ENCODE measurements around the gene TFF2.

Gene TFF2

DNA sequence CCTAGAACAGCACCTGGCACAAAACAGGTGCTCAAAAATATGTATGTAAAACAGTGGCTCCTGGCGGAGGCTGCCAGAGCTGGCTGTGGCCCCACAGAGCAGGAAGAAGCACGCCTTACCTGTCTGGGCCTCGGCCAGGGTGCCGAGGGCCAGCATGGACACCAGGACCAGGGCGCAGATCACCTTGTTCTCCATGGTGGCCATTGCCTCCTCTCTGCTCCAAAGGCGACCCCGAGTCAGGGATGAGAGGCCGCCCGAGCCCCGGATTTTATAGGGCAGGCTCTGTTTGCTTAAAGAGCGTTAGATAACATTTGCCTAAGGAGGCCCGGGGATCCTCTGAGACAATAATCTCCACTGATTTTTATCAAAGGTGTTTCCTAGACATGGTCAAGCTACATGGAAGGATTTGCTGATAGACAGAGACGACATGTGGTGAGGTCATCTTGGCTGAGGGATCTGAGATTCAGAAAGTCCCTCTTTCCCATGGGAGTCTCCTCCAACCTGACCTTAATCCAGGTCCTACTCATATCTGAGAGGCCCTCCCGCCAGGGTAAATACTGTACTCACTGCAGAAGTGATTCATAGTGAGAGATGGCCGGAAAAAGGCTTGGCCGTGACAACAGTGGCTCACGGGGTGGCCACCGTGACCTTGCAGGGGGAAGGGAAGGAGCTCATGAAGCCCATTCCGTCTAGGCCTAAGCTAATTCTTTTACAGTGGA is 15.7 kb upstream of the TFF2 start, which contains the start of gene TFF1:
TFF1 (minus strand) TSS at position 244 of the 719 bp plus-strand sequence; CDS start at position 204, 40 bp downstream.
- DNase-seq (ENCODE audit: low read depth in 4 of 4, low spot score in 1 of 4): no peak

DNA sequence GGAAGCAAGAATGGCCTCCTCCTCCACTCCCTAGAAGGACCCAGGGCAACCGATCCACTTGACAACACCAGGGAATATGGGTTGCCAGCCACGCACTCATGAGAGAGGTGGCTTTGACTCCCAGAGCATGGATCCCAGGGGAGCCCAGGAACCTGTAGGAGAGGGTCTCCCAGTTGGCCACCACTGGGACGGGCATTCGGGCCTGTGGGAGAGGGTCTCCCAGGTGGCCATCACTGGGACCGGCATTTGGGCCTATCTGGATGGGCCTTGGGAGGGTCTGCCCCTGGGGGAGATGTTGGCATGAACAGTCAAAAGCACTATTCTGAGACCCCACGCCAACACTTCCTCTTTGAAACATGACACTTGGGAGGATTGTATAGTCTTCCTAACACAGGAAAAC is 15.0 kb upstream of the TFF2 start:
- DNase-seq (ENCODE audit: low read depth in 4 of 4, low spot score in 1 of 4): no peak

DNA sequence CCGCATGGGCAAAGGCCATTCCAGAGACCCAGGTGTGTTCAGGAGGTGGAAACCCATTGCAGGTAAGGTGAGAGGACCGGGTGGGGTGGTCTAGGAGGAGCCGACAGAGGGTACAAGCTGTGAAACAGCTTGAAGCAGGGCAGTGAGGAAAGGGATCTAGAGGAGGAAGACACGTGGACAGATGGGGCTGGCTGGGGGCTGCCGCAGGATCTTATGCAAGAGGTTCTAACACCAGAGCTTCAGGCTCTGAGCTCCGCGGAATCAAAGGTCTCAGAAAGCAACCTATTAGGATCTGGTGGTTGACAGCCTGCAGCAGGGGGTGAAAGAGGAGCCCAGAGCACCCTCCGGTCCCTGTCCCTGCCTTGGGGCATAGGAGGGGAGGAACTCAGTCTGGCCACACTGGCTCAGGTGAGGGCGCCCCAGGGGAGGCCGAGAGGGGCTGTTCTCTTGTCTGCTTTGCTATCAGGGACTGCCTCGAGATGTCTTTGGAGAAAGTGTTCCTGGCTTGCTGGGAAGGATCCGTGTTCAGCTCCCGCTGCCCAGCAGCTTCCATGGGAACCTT is 13.6 kb upstream of the TFF2 start:
- DNase-seq (ENCODE audit: low read depth in 4 of 4, low spot score in 1 of 4): no peak

DNA sequence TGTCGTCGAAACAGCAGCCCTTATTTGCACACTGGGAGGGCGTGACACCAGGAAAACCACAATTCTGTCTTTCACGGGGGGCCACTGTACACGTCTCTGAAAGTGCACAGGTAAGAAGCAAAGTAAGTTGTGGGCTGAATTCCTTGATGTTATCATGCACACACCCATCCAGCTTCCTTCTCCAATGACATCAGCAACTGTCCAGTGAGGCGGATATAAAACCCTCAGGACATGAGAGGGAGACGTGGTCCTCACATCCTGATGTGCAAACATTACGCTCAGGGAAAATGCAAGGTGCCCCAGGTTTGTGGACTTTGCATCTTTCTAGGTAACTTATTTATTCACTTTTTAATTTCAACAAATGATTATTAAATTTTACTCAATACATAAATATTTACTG is 12.5 kb upstream of the TFF2 start:
- no peak for DNase-seq (ENCODE audit: low read depth in 4 of 4, low spot score in 1 of 4)

DNA sequence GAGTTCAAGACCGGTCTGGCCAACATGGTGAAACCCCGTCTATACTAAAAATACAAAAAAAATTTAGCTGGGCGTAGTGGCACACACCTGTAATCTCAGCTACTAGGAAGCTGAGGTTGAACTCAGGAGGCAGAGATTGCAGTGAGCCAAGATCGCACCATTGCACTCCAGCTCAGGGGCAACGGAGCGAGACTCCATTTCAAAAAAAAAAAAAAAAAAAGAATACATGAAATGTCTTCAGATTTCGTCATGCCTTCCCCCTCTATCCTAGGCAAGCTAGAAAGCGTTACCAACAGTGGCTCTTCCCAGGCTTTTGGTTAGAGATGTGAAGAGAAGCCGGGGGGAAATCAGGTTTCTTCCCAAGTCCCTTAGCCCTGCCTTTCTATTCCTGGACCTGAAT is 11.9 kb upstream of the TFF2 start:
- no peak for DNase-seq (ENCODE audit: low read depth in 4 of 4, low spot score in 1 of 4)

DNA sequence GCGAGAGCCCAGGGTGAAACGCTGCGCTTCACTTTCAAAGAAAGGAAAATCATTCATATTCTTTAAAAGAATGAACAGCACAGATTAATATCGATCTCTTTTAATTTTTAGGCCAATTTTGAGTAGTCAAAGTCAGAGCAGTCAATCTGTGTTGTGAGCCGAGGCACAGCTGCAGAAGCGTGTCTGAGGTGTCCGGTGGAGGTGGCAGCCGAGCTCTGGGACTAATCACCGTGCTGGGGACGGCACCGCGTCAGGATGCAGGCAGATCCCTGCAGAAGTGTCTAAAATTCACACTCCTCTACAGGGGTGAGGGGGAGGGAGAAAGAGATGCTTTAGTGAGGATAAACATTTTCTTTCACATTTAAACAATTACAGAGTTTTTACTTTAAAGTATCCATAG is 11.4 kb upstream of the TFF2 start:
- DNase-seq (ENCODE audit: low read depth in 4 of 4, low spot score in 1 of 4): no peak

DNA sequence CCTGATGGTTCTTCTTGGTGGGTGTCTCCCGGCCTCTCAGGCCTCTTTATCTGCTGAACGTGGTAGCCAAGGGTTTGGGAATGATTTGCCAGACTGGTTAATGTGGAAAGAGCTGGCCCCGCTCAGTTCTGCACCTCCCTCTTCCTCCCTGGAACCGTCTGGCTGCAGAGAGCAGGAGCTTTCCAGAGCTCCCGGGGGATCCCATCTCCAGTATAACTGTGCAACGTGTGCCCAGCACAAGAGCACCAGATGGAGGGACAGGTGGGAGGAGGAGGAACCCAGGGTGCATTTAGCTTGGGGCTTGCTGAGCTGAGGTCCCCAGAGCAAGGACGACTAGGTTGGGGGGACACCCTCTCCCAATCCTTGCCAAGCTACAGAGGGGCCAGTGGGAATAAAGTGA is 10.5 kb upstream of the TFF2 start:
- no peak for DNase-seq (ENCODE audit: low read depth in 4 of 4, low spot score in 1 of 4)

DNA sequence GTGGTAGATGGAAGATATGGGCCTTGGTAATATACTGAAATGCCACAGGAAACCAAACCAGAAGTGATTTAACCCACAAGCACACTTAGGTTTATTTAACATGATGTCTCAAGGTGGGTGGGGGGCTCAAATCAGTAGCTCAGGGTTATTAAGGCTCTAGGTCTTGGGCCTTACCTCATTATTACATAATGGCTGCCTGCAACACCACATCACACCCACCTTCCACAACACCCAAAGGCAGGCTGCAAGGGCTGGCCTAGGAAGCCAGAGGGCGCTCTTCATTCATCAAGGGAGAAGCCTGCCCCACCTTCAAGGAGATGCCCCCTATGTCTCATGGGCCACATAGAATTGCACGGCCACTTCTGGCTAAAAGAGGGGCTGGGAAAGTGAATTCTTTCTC is 9.5 kb upstream of the TFF2 start:
- no peak for DNase-seq (ENCODE audit: low read depth in 4 of 4, low spot score in 1 of 4)

DNA sequence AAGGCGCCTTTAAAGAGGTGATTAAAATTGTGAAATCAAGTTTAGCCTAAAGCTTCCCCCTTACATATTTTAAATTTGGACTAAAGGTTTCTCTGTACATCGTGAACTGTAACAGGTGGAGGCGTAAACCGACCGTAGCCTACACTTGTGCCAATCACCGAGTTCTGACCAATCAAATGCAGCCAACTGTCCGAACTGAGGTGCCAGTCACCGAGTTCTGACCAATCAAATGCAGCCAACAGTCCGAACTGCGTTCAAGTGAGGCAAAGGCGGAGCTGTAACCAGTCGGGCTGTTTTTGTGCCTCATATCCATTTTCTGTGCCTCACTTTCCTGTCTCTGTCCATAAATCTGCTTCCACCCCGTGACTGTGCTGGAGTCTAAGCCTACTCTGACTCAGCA is 8.1 kb upstream of the TFF2 start:
- no peak for DNase-seq (ENCODE audit: low read depth in 4 of 4, low spot score in 1 of 4)

DNA sequence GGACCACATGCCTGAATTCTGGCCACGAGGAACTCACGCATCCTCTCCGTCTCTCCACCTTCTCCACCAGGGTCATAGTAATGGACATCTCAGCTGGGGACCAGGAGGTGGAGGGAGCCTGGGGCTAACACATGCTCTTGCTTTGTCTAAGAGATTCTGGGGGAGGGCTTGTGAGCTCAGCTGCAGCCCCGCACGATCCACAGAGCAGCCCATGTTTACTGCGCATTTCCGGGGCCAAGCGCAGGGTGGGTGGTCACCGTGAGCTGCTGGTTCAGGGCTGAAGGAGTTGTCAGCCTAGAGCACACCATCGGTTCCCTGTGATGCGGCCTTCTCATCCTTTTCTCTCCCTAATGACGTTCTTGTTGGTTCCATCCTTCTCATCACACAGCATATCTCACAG is 7.5 kb upstream of the TFF2 start:
- DNase-seq (ENCODE audit: low read depth in 4 of 4, low spot score in 1 of 4): no peak

DNA sequence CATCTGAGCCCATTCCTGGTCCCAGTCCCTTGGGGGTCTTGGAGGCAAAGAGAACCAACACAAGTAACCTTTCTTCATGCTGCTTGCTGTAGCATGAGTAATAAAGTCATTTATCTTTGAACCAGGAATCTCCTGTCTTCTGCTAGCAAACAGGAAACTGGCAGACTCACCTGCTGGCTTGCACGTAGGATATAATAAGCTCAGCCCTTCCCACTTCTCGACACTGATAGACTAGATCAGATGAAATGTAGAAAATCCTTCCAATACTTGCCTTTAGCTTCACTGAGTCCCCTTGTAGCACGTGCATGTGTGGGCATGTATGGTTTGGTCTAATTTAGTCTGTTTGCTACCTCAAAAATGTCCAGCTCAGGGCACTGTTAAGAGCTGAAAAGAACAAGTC is 6.5 kb upstream of the TFF2 start:
- no peak for DNase-seq (ENCODE audit: low read depth in 4 of 4, low spot score in 1 of 4)

DNA sequence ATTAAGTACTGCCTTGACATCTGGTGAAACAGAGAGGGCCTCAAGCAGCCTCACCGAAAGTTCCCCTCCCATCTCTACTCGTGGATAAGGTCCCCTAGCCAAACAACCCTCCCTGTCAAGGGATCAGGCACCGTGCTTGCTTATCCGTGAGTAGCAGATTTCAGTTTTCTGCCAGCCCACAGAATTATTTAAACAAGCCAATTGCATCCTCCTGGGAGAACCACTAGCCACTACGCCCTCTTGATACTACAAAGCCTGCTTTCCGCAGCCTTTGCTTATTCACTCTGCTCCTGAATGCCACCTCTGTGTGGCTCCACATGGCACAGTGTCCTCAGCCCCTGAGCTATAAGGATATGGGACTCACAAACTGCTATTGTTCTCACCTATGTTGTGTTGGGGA is 5.9 kb upstream of the TFF2 start:
- no peak for DNase-seq (ENCODE audit: low read depth in 4 of 4, low spot score in 1 of 4)

DNA sequence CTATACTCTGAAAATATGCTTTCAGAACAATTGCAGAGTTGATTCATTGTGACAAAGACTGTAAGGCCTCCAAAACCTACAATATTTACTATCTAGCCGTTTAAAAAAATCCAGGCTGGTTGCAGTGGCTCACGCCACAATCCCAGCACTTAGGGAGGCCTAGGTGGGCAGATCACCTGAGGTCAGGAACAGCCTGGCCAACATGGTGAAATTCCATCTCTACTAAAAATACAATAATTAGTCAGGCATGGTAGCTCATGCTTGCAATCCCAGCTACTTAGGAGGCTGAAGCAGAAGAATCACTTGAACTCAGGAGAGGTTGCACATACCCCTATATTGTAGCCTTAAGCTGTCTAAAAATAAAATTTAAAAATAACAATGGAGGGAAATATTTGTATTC is 5.3 kb upstream of the TFF2 start:
- no peak for DNase-seq (ENCODE audit: low read depth in 4 of 4, low spot score in 1 of 4)

DNA sequence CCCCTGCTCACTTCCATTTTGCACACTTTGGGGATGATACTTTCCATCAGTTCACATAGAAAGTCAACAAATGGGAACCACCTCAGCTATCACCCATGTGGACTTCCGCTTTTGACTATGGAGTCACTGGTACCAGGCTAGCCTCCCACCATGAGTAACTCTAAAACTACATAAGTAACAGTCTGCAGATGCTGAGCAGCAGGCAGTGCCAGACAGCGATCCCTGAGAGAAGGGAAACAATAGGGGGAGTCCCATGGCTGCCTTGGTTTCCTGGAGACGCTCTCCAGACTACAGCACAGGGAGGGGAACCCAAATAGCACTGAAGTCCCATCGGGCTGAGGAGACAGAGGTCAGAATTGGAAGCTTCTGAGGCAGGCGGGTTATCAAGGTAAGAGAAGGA is 2.8 kb upstream of the TFF2 start:
- no peak for DNase-seq (ENCODE audit: low read depth in 4 of 4, low spot score in 1 of 4)

DNA sequence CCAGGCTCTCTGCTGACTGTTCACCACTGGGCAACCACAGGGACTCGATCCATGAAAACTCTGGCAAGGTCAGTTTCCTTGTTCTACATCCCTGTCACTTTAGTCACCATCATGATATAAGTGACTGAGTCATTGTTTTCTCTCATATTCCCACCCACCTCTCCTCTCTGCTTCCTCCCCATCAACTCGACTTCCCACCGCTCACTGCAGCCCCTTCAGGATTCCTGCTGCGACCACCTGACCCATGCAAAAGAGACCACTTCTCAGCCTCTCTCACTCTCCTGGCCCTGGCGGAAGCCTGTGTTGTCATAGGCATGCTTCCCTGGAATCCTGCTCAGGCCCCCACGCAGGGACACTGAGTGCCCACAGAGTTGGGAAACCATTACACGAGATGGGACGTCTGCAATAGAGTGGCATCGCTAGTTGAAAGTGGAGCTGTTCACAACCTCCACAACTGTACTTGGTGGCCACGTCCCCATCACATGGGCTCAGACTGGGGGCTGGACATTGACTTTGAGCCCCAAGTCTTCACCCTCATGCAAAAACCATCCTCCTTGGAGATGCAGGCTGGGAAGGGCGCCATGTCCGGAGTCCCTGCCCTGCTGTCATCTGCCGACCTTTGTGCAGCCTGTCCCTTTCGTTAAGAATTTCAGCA is 1.8 kb upstream of the TFF2 start:
- DNase-seq (ENCODE audit: low read depth in 4 of 4, low spot score in 1 of 4): no peak

DNA sequence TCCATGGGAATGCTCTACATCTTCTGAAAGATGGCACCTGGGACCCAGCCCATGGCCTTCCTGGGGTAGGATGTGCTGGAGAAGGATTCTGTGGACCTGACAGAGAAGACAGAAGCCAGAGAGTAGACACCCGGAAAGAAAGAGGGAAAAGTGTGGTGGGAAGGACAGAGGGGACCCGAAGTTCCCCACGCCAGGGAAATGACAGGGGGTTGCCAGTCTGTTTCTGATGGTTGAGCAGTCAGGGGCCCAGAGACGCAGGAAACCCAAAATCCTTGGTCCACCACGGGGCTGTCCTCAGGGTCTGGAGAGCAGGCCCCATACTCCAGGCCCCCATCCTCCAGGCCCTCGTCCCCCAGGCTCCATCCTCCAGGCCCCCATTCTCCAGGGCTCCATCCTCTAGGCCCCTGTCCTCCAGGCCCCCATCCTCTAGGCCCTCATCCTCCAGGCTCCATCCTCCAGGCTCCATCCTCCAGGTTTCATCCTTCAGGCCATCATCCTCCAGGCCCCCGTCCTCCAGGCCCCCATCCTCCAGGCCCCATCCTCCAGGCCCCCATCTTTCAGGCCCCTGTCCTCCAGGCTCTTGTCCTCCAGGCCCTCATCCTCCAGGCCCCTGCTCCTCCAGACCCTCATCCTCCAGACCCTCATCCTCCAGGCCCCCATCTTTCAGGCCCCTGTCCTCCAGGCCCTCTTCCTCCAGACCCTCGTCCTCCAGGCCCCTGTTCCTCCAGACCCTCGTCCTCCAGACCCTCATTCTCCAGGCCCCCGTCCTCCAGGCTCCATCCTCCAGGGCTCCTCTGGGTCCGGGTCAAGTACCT is 1.0 kb upstream of the TFF2 start:
- no peak for DNase-seq (ENCODE audit: low read depth in 4 of 4, low spot score in 1 of 4)

DNA sequence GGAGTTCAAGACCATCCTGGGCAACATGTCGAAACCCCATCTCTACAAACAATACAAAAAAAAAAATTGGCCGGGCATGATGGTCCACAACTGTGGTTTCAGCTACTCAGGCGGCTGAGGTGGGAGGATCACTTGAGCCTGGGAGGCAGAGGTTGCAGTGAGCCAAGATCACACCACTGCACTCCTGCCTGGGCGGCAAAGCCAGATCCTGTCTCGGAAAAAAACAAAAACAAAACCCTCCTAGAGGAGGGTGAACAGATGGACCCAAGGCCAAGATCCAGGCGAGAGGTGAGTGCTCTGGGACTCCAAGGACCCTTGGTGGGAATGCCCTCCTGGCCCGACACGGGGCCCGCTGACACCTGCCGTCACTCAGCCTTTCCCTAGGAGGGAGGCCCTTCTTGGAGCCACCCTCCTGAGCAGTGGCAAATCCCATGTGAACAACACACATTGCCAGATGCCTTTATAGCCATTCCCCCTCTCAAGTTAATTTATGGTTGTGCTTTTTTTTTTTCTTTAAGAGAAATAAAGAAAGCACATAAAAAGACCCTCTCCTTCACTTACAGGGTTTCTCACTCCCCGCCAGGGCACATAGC is 380 bp downstream of the TFF2 start:
- no peak for DNase-seq (ENCODE audit: low read depth in 4 of 4, low spot score in 1 of 4)

DNA sequence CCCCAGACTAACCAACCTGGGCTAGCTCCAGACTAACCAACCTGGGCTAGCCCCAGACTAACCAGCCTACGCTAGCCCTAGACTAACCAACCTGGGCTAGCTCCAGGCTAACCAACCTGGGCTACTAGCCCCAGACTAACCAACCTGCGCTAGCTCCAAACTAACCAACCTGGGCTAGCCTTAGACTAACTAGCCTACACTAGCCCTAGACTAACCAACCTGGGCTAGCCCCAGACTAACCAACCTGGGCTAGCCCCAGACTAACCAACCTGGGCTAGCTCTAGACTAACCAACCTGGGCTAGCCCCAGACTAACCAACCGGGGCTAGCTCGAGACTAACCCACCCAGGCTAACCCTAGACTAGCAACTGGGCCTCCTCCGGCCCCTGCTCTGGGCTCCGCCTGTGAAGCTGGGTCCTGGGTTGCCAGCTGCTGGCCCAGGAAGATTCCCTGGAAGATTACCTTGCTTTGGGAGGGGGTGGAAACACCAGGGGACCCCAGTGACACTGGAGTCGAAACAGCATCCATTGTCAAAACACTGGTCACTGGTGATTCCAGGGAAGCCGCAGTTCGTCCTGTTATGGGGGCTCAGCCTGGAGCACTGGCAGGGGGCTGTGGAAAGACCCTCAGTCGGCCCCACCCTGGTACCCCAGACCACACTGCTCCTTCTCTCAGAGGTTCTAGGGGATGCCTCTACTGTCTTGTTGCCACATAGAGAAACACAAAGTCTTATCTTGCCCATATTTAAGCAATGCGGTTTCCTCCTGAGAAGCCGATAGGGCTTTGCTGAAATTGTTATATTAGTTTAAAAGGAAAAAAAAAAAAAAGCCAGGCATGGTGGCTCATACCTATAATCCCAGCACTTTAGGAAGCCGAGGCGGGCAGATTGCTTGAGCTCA is 1.1 kb downstream of the TFF2 start:
- no peak for DNase-seq (ENCODE audit: low read depth in 4 of 4, low spot score in 1 of 4)

DNA sequence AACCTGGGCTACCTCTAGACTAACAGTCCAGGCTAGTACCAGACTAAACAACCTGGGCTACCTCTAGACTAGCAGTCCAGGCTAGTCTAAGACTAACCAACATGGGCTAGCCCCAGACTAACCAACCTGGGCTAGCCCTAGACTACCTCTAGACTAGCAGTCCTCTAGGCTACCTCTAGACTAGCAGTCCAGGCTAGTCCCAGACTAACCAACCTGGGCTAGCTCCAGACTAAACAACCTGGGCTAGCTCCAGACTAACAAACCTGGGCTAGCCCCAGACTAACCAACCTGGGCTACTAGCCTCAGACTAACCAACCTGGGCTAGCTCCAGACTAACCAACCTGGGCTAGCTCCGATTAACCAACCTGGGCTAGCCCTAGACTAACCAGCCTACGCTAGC is 2.0 kb downstream of the TFF2 start:
- no peak for DNase-seq (ENCODE audit: low read depth in 4 of 4, low spot score in 1 of 4)

DNA sequence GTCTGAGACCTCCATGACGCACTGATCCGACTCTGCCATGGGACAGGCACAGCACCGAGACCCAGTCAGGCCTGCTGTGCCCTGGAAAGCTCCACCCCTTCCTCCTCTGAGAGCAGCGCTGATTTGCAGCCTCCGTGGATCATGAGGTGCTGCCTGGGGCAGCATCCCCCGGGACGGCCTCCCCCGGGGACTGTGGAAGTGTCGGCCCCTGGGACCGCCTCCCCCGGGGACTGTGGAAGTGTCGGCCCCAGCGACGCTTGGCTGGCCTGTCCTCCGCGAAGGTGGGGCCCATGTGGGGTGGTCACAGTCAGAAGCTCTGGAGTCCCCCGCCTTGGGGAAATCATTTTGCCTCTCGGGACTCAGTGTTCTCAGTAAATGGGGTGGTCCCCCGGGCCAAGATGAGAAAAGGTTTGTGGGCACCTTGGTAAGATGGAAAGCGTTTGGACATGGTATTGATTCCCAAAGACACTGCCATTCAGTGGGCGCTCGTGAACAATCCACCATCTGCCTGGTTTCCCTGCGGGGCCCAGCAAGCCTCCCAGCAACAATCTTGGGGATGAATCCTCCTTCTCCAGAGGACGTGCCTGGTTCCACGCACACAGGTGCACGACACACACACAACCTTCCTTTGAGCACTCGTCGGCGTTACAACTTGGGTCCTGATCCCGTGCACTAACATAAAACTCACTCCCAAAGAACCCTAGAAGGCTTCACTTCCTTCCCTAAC is 3.0 kb downstream of the TFF2 start:
- no peak for DNase-seq (ENCODE audit: low read depth in 4 of 4, low spot score in 1 of 4)
